Thyroid gland (tissue), 4 donors: ENCODE measurements around the gene ADSS1.

Source experiments
- CTCF ChIP-seq, 6 experiments: fragments of 200-600 bp in 3 of 6; fragments of 450-650 bp in 3 of 6; sonication (generic) in 3 of 6; IDR thresholded peaks; one replicate each; pipeline ENCODE4 v1.5.1; 2016 to 2019; ENCODE audit warnings: antibody characterized with exemption in 6 of 6, mild to moderate bottlenecking in 2 of 6, inconsistent platforms in 1 of 6, moderate library complexity in 1 of 6
- POLR2A ChIP-seq, 2 donors: fragments of 450-650 bp; IDR thresholded peaks; one replicate each; pipeline ENCODE4 v1.6.1; 2017; ENCODE audit warnings: antibody characterized with exemption in 2 of 2, mild to moderate bottlenecking in 2 of 2, moderate library complexity in 1 of 2

- TF ChIP-seq CTCF (IDR thresholded peaks at IDR 0.05) (no peak), POLR2A (IDR thresholded peaks at IDR 0.05) (no peak)
These were observed 39.6 kb upstream of the ADSS1 start for GRCh38 chr14:104684449-104684821.
